Keratinocyte (primary cell): ENCODE measurements around the gene SLC25A12. TPM values are rescaled to one million over a fixed set of nuclear protein-coding genes. Genes with fewer than 3 reads are reported as not detected.

Experiments
- DNase-seq: peaks from one replicate; pipeline ENCODE4 v3.0.0-alpha.2; 2011; ENCODE audit warnings: low read depth, missing footprints, low spot score
- FAIRE-seq: peaks from 2 replicates; lab custom pipeline; 2011; peaks lifted over from hg19 to GRCh38; lab: Jason Lieb, UNC
- H2AFZ ChIP-seq: 2 replicates; pipeline ENCODE4 v1.6.0; 2012; ENCODE audit warnings: low read length, control low read depth, inconsistent platforms; ENCODE audit not compliant: control insufficient read depth
- H3K27ac ChIP-seq: 2 replicates; pipeline ENCODE4 v1.5.1; 2011; ENCODE audit warnings: low read length; ENCODE audit not compliant: control insufficient read depth, insufficient read depth
- H3K27me3 ChIP-seq: 3 replicates; pipeline ENCODE4 v1.6.0; 2011; ENCODE audit warnings: low read length; ENCODE audit not compliant: control insufficient read depth, insufficient read depth; ENCODE audit errors: extremely low read depth
- H3K36me3 ChIP-seq, 2 experiments: 2 replicates in 1 of 2; 3 replicates in 1 of 2; pipeline ENCODE4 v1.5.1; 2011; ENCODE audit warnings: low read length in 2 of 2, mild to moderate bottlenecking in 1 of 2; ENCODE audit not compliant: control insufficient read depth in 2 of 2, insufficient read depth in 2 of 2; ENCODE audit errors: extremely low read depth in 1 of 2
- H3K4me1 ChIP-seq: 3 replicates; pipeline ENCODE4 v1.5.1; 2011; ENCODE audit warnings: low read length; ENCODE audit not compliant: control insufficient read depth, insufficient read depth; ENCODE audit errors: extremely low read depth
- H3K4me2 ChIP-seq: 3 replicates; pipeline ENCODE4 v1.6.0; 2011; ENCODE audit warnings: low read depth, low read length; ENCODE audit not compliant: control insufficient read depth, insufficient read depth; ENCODE audit errors: extremely low read depth
- H3K4me3 ChIP-seq, 3 experiments: fragments of 200-600 bp in 1 of 3; sonication (generic) in 1 of 3; 2 replicates in 2 of 3; 3 replicates in 1 of 3; pipeline ENCODE4 v1.5.1; 2011 to 2016; ENCODE audit warnings: low read length in 3 of 3, mild to moderate bottlenecking in 3 of 3, control low read depth in 2 of 3, inconsistent platforms in 1 of 3, low read depth in 1 of 3, mixed read lengths in 1 of 3, mixed run types in 1 of 3, moderate library complexity in 1 of 3; ENCODE audit not compliant: control insufficient read depth in 2 of 3, insufficient read depth in 2 of 3; ENCODE audit errors: extremely low read depth in 1 of 3
- H3K79me2 ChIP-seq: 2 replicates; pipeline ENCODE4 v1.6.0; 2012; ENCODE audit warnings: low read length; ENCODE audit not compliant: control insufficient read depth, insufficient read depth
- H3K9ac ChIP-seq: 3 replicates; pipeline ENCODE4 v1.6.0; 2011; ENCODE audit warnings: low read length; ENCODE audit not compliant: control insufficient read depth, insufficient read depth; ENCODE audit errors: extremely low read depth
- H3K9me1 ChIP-seq: 3 replicates; pipeline ENCODE4 v1.6.0; 2011; ENCODE audit warnings: low read length; ENCODE audit not compliant: control insufficient read depth, insufficient read depth; ENCODE audit errors: extremely low read depth
- H3K9me3 ChIP-seq: 2 replicates; pipeline ENCODE4 v1.5.1; 2012; ENCODE audit warnings: low read depth, low read length; ENCODE audit not compliant: control insufficient read depth
- H4K20me1 ChIP-seq: 3 replicates; pipeline ENCODE4 v1.6.0; 2011; ENCODE audit warnings: low read length; ENCODE audit not compliant: control insufficient read depth, insufficient read depth; ENCODE audit errors: extremely low read depth
- EZH2 ChIP-seq: IDR thresholded peaks from one replicate; pipeline ENCODE4 v1.6.1; 2012; ENCODE audit warnings: inconsistent platforms, mild to moderate bottlenecking, low read length, moderate library complexity
- dilution Hi-C: fragments of 300-500 bp; cut with MboI; formaldehyde crosslinking; loops from one replicate; pipeline ENCODE4 v1.7.0; 2020; ENCODE audit warnings: low sequenced_read_pairs; ENCODE audit not compliant: extremely low pct_ligation_motif_present
- polyA plus RNA-seq, 5 experiments: library from polyadenylated mRNA; depleted of rRNA in 3 of 5; stranded (reverse) in 3 of 5; stranded (forward) in 1 of 5; unstranded in 1 of 5; fragments of >200 nt; gene quantifications; 1 replicate in 1 of 5; 2 replicates in 3 of 5; 3 replicates in 1 of 5; pipeline versions ENCODE4 v1.2.1 to v1.2.3, GENCODE V29; 2011 to 2012; ENCODE audit warnings: missing spikeins in 2 of 5, low read depth in 1 of 5, low replicate concordance in 1 of 5
- TF ChIP-seq, protein P1 (sequence below), 3 experiments: IDR thresholded peaks in 1 of 3; conservative IDR thresholded peaks in 1 of 3; optimal IDR thresholded peaks in 1 of 3; 2 replicates in 2 of 3; 3 replicates in 1 of 3; pipeline versions ENCODE3 to v1.5.1; 2011; ENCODE audit warnings: low read length in 3 of 3, mild to moderate bottlenecking in 3 of 3, moderate library complexity in 2 of 3, control low read depth in 1 of 3, inconsistent platforms in 1 of 3; ENCODE audit not compliant: insufficient read depth in 2 of 3; ENCODE audit errors: extremely low read depth in 1 of 3

SLC25A12 gene
- polyA plus RNA-seq, 1 donor (not counting 4 experiments of a cell fraction or from before 2014, with no cell fraction given), result 27.7 TPM

DNA sequence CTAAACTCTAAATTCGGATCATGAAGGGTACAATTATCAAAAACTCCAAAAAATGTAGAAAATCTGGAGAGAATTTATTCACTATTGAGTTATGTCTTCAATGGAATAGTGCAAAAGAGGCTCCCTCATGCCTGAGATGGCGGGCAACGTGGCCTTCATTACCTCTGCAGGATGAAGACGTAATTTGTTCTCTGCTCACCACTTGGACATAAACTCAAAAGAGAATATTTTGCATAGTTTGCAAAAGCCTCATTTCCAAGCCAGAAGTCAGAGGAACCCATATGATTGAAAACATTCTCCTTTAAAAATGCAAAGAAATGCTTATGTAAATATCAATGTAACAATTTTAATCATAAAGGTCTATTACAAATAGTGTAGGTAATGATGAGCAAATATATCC is 58.7 kb downstream of the SLC25A12 start:
- Histone ChIP-seq H3K4me3 (no peak overlapping the region), H3K27ac (no peak overlapping the region), H3K9ac (no peak overlapping the region), H3K9me1 (no peaks in the 10 kb centered on the region), H3K27me3 (no peaks in the 10 kb centered on the region), H4K20me1 (no peaks in the 10 kb centered on the region), H3K36me3 (peaks cover 24% of the 10 kb centered on the region in 2 experiments), H3K4me1 (no peaks in the 10 kb centered on the region), H2AFZ (no peak overlapping the region), H3K4me2 (no peak overlapping the region), H3K9me3 (peaks cover 7% of the 10 kb centered on the region), H3K79me2 (no peaks in the 10 kb centered on the region)
- no peak for FAIRE-seq
- DNase-seq, result no peak
- TF ChIP-seq, protein P1, sequence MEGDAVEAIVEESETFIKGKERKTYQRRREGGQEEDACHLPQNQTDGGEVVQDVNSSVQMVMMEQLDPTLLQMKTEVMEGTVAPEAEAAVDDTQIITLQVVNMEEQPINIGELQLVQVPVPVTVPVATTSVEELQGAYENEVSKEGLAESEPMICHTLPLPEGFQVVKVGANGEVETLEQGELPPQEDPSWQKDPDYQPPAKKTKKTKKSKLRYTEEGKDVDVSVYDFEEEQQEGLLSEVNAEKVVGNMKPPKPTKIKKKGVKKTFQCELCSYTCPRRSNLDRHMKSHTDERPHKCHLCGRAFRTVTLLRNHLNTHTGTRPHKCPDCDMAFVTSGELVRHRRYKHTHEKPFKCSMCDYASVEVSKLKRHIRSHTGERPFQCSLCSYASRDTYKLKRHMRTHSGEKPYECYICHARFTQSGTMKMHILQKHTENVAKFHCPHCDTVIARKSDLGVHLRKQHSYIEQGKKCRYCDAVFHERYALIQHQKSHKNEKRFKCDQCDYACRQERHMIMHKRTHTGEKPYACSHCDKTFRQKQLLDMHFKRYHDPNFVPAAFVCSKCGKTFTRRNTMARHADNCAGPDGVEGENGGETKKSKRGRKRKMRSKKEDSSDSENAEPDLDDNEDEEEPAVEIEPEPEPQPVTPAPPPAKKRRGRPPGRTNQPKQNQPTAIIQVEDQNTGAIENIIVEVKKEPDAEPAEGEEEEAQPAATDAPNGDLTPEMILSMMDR (optimal IDR thresholded peaks at IDR 0.05 in 1 of 3, IDR thresholded peaks at IDR 0.05 in 1 of 3, conservative IDR thresholded peaks at IDR 0.05 in 1 of 3; ENCODE audit: extremely low read depth in 1 of 3, insufficient read depth in 2 of 3, low read length in 3 of 3), result no peak
- no peak for TF ChIP-seq EZH2
- dilution Hi-C loops, result no loop called here

DNA sequence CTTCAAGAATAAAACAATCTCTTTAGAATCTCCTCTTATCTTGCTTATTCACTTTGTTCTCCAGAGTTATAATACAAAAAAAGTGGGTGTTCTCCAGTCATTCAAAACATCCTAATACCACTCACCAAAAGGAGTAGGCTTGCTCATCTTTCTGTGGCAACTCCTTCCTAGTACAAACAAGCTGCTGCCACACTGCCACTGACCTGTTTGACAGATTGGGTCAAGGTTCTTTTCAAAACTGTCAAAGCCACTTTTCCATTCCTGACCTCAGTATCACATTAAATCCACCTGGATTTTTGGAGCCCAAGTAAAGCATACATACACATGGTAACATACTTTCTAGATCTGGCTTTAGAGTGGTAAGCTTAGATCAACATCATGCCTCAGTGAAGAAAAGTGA is 59.8 kb downstream of the SLC25A12 start:
- H3K27ac ChIP-seq, result no peak overlapping the region
- H3K9ac ChIP-seq, result no peak overlapping the region
- no peak overlapping the region for H3K4me3 ChIP-seq
- H2AFZ ChIP-seq, result no peak overlapping the region
- peaks cover 24% of the 10 kb centered on the region in 2 experiments for H3K36me3 ChIP-seq
- H3K79me2 ChIP-seq, result no peaks in the 10 kb centered on the region
- TF ChIP-seq EZH2, result no peak
- TF ChIP-seq, protein P1 (optimal IDR thresholded peaks at IDR 0.05 in 1 of 3, IDR thresholded peaks at IDR 0.05 in 1 of 3, conservative IDR thresholded peaks at IDR 0.05 in 1 of 3; ENCODE audit: extremely low read depth in 1 of 3, insufficient read depth in 2 of 3, low read length in 3 of 3), result no peak
- H3K4me2 ChIP-seq, result no peak overlapping the region
- DNase-seq (no peak), FAIRE-seq (no peak)
- H3K9me3 ChIP-seq, result peaks cover 7% of the 10 kb centered on the region
- no peaks in the 10 kb centered on the region for H3K27me3 ChIP-seq
- no peaks in the 10 kb centered on the region for H3K4me1 ChIP-seq
- dilution Hi-C loops, result no loop called here
- no peaks in the 10 kb centered on the region for H3K9me1 ChIP-seq
- H4K20me1 ChIP-seq, result no peaks in the 10 kb centered on the region
